WTC11 (cell line): ENCODE measurements around the gene SNRNP200. TPM values are rescaled to one million over a fixed set of nuclear protein-coding genes. Genes with fewer than 3 reads are reported as not detected.

Experiments used
- ATAC-seq: fragments of 200-7000 bp; cut with Tn5 transposase; 2 replicates; pipeline ENCODE4 v1.10.0; 2021; ENCODE audit warnings: mild to moderate bottlenecking, moderate library complexity
- CTCF ChIA-PET: fragments of 300-600 bp; sonication (Branson Sonifier 250); formaldehyde crosslinking; loops from one replicate; lab custom pipeline; 2021; ENCODE audit warnings: antibody characterized with exemption; lab: Charles Lee
- POLR2A ChIA-PET: fragments of 350-600 bp; sonication (Branson Sonifier 250); formaldehyde crosslinking; loops from one replicate; lab custom pipeline; 2021; ENCODE audit warnings: antibody characterized with exemption; lab: Charles Lee
- DNase-seq: peaks from one replicate; pipeline ENCODE4 v3.0.0; 2021; ENCODE audit warnings: low spot score
- H3K27ac Mint-ChIP-seq: 2 replicates; pipeline ENCODE4 v1.8.0; 2021; ENCODE audit warnings: mixed read lengths
- H3K27me3 Mint-ChIP-seq: 2 replicates; pipeline ENCODE4 v1.8.0; 2021; ENCODE audit warnings: low read depth, mild to moderate bottlenecking, moderate library complexity, mixed read lengths
- H3K36me3 Mint-ChIP-seq: 2 replicates; pipeline ENCODE4 v1.8.0; 2021; ENCODE audit warnings: mixed read lengths
- H3K4me1 Mint-ChIP-seq: 2 replicates; pipeline ENCODE4 v1.8.0; 2022; ENCODE audit warnings: mixed read lengths
- H3K4me3 Mint-ChIP-seq: 2 replicates; pipeline ENCODE4 v1.8.0; 2021; ENCODE audit warnings: mild to moderate bottlenecking, moderate library complexity, mixed read lengths
- H3K9me3 Mint-ChIP-seq: 2 replicates; pipeline ENCODE4 v1.8.0; 2021; ENCODE audit warnings: mixed read lengths
- AFF4 ChIP-seq: sonication (generic); formaldehyde crosslinking; IDR thresholded peaks from 2 replicates; pipeline ENCODE4 v1.8.1; 2023; ENCODE audit warnings: mild to moderate bottlenecking, missing genetic modification reagents, borderline replicate concordance
- ARID4B ChIP-seq: sonication (generic); formaldehyde crosslinking; IDR thresholded peaks from 2 replicates; pipeline ENCODE4 v1.8.0; 2023; ENCODE audit warnings: missing genetic modification reagents, mild to moderate bottlenecking, borderline replicate concordance
- ATF1 ChIP-seq: sonication (generic); formaldehyde crosslinking; IDR thresholded peaks from 2 replicates; pipeline ENCODE4 v1.8.1; 2023; ENCODE audit warnings: mild to moderate bottlenecking, moderate library complexity, missing genetic modification reagents
- CDX4 ChIP-seq: fragments of 250-450 bp; sonication (Bioruptor Pico); IDR thresholded peaks from 2 replicates; pipeline ENCODE4 v1.9.0; 2021; ENCODE audit warnings: moderate library complexity, mild to moderate bottlenecking, inconsistent platforms, borderline replicate concordance
- E2F4 ChIP-seq: sonication (generic); formaldehyde crosslinking; IDR thresholded peaks from 2 replicates; pipeline ENCODE4 v1.8.1; 2022; ENCODE audit warnings: low read depth, mild to moderate bottlenecking, moderate library complexity, missing genetic modification reagents, borderline replicate concordance
- FOXK1 ChIP-seq: sonication (generic); formaldehyde crosslinking; IDR thresholded peaks from 2 replicates; pipeline ENCODE4 v1.8.0; 2022; ENCODE audit warnings: mild to moderate bottlenecking, moderate library complexity, missing genetic modification reagents
- FOXP4 ChIP-seq: sonication (generic); formaldehyde crosslinking; IDR thresholded peaks from 2 replicates; pipeline ENCODE4 v1.8.0; 2022; ENCODE audit warnings: mild to moderate bottlenecking, missing genetic modification reagents
- HMGA2 ChIP-seq: fragments of 250-450 bp; sonication (Bioruptor Pico); IDR thresholded peaks from 2 replicates; pipeline ENCODE4 v1.4.0; 2021; ENCODE audit warnings: mild to moderate bottlenecking, moderate library complexity
- HMGXB4 ChIP-seq: sonication (generic); formaldehyde crosslinking; IDR thresholded peaks from 2 replicates; pipeline ENCODE4 v1.8.1; 2023; ENCODE audit warnings: mild to moderate bottlenecking, moderate library complexity, missing genetic modification reagents
- IRF1 ChIP-seq: sonication (generic); formaldehyde crosslinking; IDR thresholded peaks from 2 replicates; pipeline ENCODE4 v1.8.0; 2023; ENCODE audit warnings: missing genetic modification reagents
- MYBL2 ChIP-seq: sonication (generic); formaldehyde crosslinking; IDR thresholded peaks from 2 replicates; pipeline ENCODE4 v1.8.1; 2023; ENCODE audit warnings: mild to moderate bottlenecking, moderate library complexity, missing genetic modification reagents
- NFATC4 ChIP-seq: fragments of 250-450 bp; sonication (Bioruptor Pico); IDR thresholded peaks from 2 replicates; pipeline ENCODE4 v1.9.0; 2021; ENCODE audit warnings: mild to moderate bottlenecking
- NFE2L1 ChIP-seq: sonication (generic); formaldehyde crosslinking; IDR thresholded peaks from 2 replicates; pipeline ENCODE4 v1.8.1; 2023; ENCODE audit warnings: missing genetic modification reagents
- USF1 ChIP-seq: sonication (generic); formaldehyde crosslinking; IDR thresholded peaks from 2 replicates; pipeline ENCODE4 v1.8.0; 2022; ENCODE audit warnings: mild to moderate bottlenecking, missing genetic modification reagents
- ZBTB43 ChIP-seq: sonication (generic); formaldehyde crosslinking; IDR thresholded peaks from 2 replicates; pipeline ENCODE4 v1.8.1; 2023; ENCODE audit warnings: mild to moderate bottlenecking, missing genetic modification reagents
- ZNF396 ChIP-seq: fragments of 250-450 bp; sonication (Bioruptor Pico); IDR thresholded peaks from 2 replicates; pipeline ENCODE4 v1.8.0; 2021; ENCODE audit warnings: mild to moderate bottlenecking, moderate library complexity, borderline replicate concordance
- total RNA-seq: library from RNA; stranded (reverse); gene quantifications from 3 replicates; pipeline ENCODE4 v1.2.3, GENCODE V29; 2021

Gene SNRNP200
- total RNA-seq, 1 experiment from 2014 or later: 226 TPM

- TF ChIP-seq MYBL2: no peak
- TF ChIP-seq NFATC4 (CRISPR knock-in tag): no peak
- no peak for TF ChIP-seq ZNF396
- TF ChIP-seq ATF1: no peak
- TF ChIP-seq FOXK1 (CRISPR knock-in tag): no peak
- no peak for TF ChIP-seq CDX4 (CRISPR knock-in tag)
- no peak for TF ChIP-seq E2F4
These were observed 45.8 kb downstream of the SNRNP200 start (continued) for GRCh38 chr2:96259497-96259921.

GRCh38 chr2:96258166-96259022 is 47.0 kb downstream of the SNRNP200 start:
- peaks cover 18% of the 10 kb centered on the region for H3K36me3 Mint-ChIP-seq
- ChIA-PET CTCF (interaction anchor here (1.2 to 2.9 kb wide), 3 partner anchors 45 to 120 kb away, joined by 3 to 17 read pairs (median 7); partner anchors contain the start of gene ASTL), POLR2A (no interaction called here)
- H3K4me1 Mint-ChIP-seq: peaks cover 19% of the 10 kb centered on the region
- no peak for ATAC-seq
- no peaks in the 10 kb centered on the region for H3K27me3 Mint-ChIP-seq
- no peak for DNase-seq
- no peak overlapping the region for H3K27ac Mint-ChIP-seq
- H3K4me3 Mint-ChIP-seq: no peak overlapping the region
- no peaks in the 10 kb centered on the region for H3K9me3 Mint-ChIP-seq
- no peak for TF ChIP-seq HMGXB4 (CRISPR knock-in tag)
- no peak for TF ChIP-seq AFF4 (CRISPR knock-in tag)
- TF ChIP-seq ARID4B (CRISPR knock-in tag): no peak
- TF ChIP-seq NFE2L1: no peak
- no peak for TF ChIP-seq ZBTB43 (CRISPR knock-in tag)
- no peak for TF ChIP-seq USF1 (CRISPR knock-in tag)
- no peak for TF ChIP-seq FOXP4 (CRISPR knock-in tag)
- TF ChIP-seq IRF1: no peak
- no peak for TF ChIP-seq HMGA2 (CRISPR knock-in tag)
